NCI-H146 treated with DMSO at 0.1 percent for 48 hours (cell line): ENCODE results near the gene BMPR1B.

ENCODE experiments used
- DNase-seq: peaks from one replicate; lab custom pipeline; 2025; ENCODE audit not compliant: unreplicated experiment; lab: John Stamatoyannopoulos, UW

The BMPR1B gene

DNA sequence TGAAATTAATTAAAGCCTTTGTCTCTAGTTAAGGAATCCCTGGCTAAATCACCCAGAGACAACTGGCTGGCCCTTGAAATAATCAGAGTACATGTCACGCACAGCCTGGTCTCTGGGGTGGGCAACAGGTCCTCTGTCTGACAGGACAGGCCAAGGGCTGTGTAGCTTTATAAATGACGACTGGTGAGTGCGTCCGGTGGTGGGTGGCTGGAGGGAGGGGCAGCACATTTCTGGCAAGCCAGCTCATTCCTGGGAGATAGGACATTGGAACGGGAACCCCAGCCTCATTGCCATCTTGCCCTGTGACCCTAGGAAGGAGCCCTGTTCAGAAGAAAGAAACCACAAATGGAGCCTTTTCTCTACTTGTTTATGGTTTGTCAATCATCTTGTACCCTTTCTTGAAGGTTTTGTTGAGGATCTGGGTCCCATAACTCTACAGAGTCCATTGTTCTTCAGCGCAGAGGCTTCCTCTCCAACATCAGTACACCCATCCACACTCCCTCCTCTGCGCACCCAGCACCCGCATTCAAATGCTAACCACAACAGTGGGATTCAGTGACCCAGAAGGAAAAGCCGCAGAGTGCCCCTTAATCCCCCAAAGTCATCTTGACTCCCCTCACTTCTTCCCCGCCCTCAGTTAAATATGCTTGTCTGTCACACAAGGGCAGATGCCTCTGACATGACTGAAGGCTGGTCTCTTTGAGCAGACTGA lies 422.9 kb downstream of the BMPR1B start:
- no peak for DNase-seq

DNA sequence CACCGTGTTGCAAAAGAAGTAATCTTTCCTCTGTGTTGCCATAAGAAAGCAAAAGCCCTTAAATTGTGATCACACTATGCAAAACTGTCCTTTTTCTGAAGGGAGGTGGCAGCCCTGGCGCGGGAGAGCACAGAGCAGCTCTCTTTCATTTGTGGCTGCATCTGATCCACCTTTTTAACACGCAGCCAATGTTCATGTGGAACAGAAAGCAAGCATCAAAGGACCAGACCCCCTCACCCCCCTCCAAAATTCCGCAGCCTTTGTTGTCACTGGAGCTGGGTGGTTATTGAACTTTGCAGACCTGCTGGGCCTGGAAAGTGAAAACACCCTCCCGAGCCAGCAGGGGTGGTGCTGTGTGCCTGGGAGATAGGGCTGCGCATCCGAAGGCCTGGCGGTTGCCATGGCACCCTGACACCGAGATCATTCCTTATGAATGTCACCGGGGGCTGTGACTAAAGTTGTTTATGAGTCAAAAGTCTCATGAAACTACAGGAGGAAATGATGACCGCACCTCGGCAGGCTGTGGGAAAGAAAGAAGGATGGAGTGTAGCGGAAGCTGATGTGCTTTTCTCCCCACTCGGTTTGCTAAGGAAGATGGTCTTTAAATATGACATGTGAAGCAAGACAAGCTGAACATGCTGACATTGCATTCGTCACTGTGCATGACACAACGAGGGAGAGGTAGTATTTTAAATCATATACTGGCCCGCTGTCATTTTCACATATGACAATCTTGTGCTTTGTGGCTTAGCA lies 423.7 kb downstream of the BMPR1B start:
- DNase-seq, result no peak

DNA sequence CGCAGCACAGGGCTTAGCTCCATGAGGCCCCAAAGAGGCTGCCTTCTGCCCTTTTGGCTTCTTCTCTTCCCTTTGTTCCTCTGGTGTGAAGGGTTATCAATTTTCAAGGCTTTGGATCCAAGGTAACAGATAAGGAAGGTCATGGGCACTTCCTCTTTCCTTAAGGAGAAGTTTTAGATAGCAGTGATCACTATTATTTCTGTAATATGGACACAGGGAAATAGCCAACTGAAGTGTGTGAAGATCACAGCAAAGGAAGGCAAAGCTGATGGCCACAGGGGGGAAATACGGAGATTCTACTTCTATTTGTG lies 424.2 kb downstream of the BMPR1B start:
- DNase-seq, result no peak

DNA sequence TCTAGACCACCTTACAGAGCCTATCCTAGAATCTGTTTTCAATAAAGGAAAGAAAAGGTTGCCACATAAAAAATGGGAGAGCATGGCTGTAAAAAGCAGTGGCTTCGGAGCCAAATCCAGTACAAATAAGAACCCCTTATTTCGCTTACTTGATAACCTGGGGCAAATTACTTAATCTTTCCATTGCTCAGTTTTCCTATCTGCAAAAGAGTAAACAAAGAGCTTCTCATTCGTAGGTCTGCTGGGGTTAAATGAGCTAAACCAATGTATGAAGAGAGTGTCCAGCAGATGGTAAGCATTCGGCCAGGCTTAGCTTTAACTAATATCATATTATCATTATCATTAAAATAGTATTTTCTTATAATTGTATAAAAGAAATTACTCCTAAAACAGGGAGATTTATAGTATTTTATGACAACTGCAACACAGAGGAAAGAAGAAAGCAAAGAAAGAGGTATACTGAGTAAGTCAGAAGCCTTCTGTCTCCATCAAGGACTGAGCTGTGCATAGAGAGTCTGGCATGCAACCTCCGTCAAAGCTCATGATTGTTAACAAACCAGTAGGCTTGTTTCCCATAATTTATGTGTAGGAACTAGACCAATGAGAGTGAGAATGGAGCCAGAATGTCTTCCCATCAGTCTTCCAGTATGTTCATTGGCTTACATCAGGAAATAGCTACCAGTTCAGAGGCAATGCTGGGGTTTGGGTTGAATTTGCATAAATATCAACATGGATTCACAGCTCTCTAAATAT lies 426.1 kb downstream of the BMPR1B start:
- no peak for DNase-seq

DNA sequence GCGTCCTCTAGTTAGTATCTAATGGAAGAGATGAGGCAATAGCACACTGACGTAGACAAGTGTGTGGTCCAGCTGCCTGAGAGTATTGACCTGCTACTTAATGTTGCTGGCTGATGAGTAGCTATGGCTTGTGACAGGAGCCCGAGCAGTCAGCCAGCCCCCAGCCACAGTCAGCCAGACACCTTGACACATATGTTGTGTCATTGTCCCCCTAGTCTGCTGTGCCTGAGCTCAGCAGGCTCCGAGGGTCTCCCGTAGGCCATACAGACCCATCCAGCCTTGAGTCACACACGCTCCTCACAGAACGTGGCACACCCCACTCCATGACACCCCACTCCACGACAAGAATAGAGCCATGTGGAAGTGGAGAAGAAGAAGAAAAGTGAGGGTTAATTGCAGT lies 428.9 kb downstream of the BMPR1B start:
- DNase-seq, result no peak

DNA sequence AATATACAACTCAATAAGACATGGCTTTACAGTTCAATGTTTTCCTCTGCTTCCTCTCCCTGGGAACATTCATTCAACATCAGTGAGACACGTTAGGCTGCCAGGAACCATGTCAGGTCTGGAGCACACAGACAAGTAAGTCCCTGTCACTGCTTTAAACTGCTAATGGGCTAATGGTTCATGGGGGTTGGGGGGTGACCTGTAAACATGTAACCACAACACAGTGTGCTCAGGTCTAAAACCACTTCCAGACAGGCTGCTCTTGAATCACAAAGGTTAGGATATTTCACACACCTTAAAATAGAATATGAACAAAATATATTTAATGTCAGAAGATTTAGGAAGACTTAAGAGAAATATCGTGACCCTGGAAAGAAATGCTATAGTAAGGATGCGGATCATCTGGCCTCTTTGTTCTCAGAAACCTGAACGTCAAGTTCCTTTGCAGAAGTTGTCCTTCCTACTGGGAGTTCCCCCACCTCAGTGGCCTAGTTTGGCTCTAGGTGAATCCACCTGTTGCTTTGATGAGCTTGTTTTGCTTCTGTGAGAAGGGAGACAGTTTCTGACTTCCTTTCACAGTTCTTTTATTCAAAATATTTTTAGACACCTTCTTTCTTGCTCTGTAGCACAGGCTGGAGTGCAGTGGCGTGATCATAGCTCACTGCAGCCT lies 431.1 kb downstream of the BMPR1B start:
- DNase-seq, result no peak

DNA sequence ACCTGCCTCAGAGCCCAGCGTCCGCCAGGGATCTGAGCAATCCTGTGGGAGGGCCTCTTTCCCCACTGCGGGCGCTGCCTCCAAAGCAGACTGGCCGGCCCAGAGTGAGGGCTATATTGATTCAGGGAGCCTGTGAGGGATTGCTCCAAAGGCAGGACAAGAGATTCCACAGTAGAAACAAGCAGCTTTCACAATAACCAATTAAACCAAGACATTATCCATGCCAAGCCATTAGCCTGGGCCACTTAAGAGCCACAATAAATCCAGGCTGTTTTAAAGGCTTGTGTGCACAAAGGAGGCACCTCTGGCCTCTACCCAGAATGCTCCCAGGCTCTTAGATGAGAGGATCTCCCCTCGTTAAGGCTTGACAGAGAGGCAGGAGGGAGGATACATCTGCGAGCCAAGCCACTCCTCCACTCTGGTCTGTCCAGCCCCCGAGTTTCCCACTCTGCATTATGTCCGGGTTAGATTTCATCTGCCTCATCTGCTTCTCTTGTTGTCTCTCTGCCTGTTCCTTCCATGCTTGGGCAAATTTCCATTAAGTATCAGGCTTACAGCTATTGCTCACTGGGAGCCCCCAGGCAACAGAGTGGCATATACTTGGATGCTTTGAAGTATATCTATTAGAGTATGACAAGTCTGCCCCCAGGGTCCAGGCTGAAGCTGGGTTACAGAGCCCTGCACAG lies 433.1 kb downstream of the BMPR1B start:
- DNase-seq, result no peak

DNA sequence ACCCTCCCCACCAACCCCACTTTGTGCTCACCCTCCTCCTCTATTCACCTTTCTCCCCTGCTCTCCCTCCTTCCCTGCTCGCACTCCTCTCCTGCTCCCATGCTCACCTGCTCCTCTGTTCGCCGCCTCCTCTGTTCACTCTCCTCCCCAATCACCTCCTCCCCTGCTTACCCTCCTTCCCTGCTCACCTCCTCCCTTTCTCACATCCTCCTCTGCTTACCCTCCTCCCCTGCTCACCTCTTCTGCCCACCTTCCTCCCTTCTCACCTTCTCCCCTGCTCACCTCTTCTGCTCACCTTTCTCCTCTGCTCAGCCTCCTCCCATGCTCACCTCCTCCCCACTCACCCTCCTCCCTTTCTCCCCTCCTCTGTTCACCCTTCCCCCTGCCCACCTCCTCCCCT lies 433.8 kb downstream of the BMPR1B start:
- no peak for DNase-seq

DNA sequence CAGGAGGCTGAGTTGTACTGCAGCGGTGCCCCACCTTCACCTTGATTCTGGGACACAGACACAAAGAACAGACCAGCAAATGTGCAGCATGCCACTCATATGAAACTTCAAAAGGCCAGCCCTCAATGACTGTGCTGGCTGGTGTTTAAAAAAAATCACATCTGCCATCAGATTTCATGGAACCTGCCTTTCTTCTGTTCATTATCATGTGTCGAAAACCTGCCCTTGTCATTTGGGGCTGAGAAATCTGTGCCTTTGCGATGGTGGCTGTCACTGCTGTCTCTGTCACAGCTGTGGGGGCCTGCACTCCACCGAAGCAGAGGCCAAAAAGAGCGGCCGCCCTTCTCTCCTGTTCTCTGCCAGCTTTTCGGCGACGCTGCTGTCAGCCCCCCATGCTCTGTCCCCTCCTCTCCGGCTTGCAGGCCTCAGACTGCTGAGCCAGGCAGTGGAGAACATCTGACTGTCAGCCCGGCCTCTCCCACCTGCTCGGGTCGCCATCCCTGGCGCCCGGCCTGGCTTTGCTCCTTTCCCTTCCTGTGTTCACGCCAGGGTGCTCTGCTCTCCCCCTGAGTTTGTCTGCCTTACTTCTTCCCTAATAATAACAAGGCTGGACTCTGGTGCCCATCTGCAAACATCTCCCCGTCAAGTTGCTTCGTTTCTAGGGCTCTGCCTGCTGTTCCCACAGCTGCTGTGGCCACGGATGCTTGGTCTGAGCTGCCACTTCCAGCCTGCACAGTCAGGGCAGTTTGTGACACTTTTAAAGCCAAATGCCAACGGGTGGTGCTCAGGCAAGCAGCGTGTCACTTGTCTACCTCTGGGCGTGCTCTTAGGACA lies 435.9 kb downstream of the BMPR1B start:
- no peak for DNase-seq

DNA sequence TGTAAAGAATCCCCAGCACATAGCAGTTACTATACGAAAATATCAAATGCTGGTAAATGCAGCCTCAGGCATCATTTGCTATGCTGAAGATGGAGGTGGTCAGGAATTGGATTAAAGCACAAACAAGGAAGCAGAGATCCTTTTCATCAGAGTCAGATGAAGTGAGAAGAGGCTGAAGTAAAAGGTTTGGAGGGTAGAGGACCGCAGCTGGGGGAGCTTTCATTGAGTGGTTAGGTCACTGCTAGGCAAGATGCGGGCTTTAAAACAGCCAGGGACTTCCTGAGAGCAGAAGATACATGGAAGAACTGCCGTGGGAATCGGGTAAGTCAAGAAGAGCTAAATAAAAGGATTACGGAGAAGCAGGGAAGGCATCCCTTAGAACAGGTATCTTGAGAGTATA lies 439.6 kb downstream of the BMPR1B start:
- DNase-seq, result no peak

DNA sequence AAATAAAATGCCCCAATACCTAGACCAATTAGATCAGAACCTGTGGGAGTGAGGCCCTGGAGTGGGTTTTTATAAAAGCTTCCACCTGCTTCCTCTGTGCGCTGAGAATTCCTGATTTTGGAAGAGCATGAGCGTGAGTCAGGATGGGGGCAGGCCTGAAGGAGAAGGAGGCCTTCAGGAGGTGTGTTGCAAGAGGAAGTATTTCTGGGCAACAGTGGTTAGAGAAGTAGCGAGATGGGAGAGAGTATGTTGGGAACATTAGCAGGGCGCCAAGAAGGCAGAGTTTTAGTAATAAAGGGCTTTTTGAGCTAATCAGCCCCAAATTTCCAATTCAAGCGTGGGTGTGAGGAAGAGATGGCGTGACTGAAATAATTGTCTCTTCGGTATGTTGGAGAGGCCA lies 441.2 kb downstream of the BMPR1B start:
- no peak for DNase-seq

DNA sequence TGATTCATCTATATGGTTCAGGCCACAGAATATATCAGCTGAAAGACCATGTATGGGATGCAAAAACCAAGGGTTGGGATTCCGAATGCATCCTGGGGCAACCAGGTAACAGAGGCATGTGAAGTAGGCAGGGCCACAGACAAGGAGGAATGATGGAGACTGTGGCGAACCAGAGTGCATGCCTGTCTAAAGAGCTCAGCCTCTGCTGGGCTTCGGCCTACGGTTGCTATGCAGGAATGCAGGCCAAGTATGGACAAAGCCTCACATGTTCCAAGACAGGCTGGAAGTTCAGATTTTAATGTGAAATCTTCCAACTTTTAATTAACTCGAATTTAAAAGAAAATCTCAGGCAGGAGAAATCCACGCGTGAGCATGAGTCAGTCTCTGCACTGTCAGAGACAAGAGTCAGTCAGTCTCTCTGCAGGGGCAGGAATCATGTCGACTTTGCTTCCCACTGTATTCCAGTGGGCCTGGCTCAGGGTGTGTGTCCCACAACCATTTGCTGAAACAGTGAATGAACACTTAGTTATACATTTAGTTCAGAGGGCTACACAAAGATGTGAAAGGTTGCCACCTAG lies 446.6 kb downstream of the BMPR1B start:
- DNase-seq, result no peak

DNA sequence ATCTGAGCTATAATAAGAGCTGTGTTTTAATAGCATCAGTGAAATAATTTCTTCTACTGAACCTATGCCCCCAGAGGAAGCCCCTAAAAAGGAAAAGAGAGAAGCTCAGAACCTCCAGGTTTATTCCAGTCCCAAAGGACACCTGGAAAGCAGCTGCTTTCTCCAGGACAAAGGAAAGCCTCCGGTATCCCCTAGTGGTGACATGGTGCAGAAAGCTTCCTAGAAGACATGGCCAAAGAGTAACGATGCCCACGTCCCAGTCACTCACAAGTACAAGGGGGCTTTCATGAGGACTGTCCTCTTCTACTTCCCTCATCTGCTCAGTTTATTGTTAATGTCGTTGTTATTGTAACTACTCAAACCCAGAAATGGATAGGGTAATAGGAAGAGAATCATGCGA lies 447.1 kb downstream of the BMPR1B start:
- DNase-seq, result no peak
